Ammon's horn (tissue), 1 donor: ENCODE measurements around the gene FOXR1.

ENCODE experiments used
- DNase-seq: peaks from one replicate; pipeline ENCODE4 v3.0.0-alpha.2; 2016; ENCODE audit warnings: low spot score

The FOXR1 gene

DNA sequence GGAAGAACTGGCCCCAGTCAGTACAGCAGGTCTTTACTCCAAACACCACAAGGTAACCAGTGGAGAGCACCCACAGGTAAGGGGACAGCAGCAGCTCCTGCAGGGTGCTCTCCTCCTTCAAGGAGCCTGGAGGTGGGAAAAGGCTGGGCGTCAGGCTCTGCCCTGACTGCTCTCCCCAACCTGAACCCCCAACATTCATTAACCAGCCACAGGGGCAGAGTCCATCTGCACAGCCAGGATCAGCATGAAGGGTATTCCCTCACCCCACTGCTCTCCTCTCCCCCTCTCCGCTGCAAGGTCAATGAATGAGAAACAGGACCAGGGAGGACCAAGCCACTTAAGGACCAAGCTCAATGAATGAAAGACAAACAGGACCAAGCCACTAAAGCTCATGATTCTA lies 55.4 kb downstream of the FOXR1 start:
- DNase-seq = no peak

DNA sequence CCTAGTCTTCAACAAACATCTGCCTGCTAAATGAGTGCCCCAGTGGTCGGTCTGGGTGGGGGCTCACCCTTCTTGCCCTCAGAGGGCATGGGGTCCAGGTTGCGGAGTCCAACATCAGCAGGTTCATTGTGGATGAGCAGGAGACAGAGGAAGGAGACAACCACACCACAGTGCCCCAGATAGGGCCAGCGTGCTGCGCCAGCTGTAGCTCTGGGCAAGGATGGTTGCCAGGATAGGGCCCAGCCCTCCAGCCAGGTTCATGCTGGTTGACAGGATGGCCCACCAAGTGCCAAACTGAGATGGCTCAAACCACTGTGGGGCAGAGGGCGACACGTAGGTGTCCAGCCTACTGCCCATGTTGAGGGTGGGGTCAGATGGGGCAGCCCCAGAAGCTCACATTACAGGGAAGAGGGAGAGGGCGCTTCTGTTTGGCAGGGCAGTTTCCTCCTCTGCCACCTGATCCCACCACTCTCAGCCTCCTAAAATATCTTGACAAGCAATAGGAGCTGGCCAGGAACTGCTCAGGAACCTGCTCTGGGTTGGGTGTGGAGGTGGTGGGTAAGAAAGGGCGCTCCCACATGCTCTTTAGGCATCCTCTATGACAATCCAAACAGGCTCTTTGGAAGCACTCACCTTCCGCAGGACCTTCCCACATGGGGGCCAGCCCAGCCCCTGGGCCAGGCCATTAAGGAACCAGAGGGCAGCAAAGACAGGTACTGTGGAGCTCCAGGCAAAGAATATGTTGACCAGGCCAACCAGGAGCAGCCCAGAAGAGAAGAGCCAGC lies 56.2 kb downstream of the FOXR1 start:
- no peak for DNase-seq

DNA sequence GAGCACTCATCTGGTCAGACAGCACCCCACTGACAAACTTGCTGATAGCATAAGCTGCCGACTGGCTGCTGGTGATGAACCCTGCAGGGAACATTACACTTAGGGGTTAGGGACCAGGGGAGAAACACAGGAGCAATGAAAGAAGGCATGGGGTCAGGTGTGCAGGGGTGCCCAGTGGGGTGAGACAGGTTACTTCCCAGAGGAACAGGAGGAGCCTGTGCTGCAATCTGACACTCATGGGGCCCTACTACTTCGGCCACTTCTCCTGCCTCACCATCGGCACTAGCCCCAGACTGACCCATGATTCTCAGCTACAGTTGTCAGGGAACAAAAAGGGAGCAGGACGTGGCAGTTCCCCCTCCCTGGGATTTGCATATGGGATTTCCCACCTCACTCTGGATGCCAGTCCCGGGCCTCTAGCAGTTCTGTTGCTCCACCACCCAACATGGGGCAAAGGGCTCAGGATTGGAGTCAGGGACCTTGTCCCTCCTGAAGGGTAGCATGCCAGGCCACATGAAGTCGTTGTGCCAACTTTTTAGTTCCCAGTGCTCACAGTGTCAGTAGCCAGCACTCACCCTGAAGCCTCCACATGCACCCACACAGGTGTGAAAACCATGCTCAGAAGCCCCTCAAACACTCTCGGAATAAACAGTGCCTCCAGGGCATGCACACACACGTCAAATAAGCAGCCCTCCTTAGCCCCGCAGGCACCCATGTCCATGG lies 56.9 kb downstream of the FOXR1 start:
- no peak for DNase-seq

DNA sequence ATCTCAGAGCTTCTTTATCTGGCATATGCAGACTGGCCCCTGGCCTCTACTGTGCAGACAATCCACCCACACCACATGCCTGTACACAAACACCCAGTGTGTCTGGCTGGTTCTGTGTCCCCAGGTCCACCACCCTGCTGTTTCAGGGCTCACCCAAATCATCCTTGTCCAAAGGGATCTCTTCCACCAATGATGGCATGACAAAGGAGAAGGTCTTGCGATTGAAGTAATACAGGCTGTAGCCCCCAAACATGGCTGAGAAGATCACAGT lies 57.4 kb downstream of the FOXR1 start:
- no peak for DNase-seq

DNA sequence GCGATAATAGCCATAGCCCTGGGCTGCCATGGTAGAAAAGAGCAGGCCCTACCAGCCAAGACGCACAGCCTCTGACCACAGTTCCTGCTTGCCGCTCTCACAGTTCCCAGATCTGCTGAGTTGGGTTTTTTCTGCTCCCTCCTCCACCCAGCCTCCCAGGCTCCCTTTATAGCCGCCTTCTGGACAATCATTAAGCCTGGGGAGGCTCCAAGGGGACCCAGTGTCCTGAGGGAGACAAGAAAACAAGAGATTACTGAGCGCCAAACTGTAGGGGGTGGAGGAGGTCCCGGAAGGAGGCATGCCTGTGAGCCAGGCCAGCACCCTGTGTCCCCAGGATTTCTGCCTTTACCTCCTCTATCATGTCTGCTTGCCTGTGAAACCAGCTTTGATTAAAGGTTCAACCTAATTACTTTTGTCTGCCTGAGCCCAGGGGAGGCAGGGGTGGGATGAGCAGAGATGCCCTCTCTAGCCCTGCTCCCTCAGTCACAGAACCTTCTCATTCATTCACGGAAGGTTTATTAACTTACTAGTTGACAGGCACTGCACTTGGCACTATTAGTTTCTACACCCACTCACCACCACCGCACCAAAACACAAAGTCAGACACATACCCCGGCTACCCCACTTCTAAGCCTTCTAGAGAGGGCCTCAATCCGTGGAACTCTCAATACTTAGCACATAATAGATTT lies 57.9 kb downstream of the FOXR1 start:
- peak; percentile 38 for DNase-seq

DNA sequence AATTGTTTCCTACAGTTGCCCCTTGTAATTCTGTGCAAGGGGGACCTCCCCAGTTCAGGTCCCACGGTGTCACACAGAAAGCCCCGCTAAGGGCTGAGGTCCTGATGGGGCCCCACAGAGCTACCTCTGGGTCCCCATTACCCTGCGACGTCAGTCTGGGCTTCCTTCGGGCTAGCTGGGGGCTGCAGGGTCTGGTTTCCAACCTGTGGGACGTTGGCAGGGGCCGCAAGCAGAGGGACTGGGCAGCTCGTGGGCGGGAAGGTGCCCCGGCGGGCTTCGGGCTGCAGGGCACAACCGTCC lies 58.4 kb downstream of the FOXR1 start:
- no peak for DNase-seq

DNA sequence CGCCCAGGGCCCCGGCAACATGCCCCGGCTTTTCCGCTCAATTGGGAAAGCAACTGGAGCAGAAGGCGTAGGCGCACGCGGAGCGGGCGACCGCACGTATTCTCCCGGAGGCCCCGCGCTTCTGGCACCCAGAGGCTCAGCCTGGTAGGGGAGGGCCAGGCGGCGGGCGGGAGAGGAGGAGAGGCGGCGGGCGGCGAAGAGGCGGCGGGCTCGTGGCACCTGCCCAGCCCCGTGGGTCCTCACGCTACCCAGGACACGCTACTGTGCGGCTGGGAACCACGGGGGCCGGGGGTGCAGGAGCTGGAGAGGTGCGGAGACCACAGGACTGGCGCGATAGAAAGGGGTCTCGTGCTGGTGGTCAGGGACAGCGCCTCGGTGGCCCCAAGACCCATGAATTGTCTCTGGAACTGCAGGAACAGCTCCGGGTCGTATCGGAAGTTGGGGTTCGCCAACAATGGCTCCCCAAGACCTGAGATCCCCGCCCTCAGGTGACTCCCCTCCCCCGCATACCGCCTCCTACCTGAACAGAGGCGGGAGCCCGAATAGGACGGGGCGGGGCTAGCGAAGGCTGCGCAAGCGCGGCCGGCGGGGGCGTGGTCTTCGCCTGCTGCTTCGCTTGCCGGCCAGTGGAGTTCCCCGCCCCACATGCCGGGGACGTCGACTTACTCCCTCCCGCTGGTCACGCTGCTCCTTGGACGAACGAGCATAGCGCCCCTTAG lies 58.9 kb downstream of the FOXR1 start, which contains the start of gene SLC37A4:
Gene SLC37A4 (minus strand): TSS at position 549 of the 719 bp plus-strand sequence.
- peak; percentile 99 for DNase-seq
